Activated CD8-positive, alpha-beta T cell treated with anti-CD3 and anti-CD28 coated beads for 36 hours (primary cell): ENCODE measurements around the gene BMPER. TPM values are rescaled to one million over a fixed set of nuclear protein-coding genes. Genes with fewer than 3 reads are reported as not detected.
A peak's percentile ranks its signal among the peaks of the same experiment; 100 is the strongest.

Source experiments
- ATAC-seq: fragments of 200-7000 bp; cut with Tn5 transposase; one replicate; pipeline ENCODE4 v1.10.0; 2021; ENCODE audit warnings: mild to moderate bottlenecking, moderate library complexity
- CTCF ChIA-PET: fragments of 350-600 bp; sonication (Branson Sonifier 250); formaldehyde crosslinking; loops from one replicate; lab custom pipeline; 2021; ENCODE audit warnings: antibody characterized with exemption; lab: Charles Lee
- POLR2A ChIA-PET: fragments of 350-600 bp; sonication (Branson Sonifier 250); formaldehyde crosslinking; loops from one replicate; lab custom pipeline; 2021; ENCODE audit warnings: antibody characterized with exemption; lab: Charles Lee
- DNase-seq: peaks from one replicate; pipeline ENCODE4 v3.0.0-alpha.2; 2020
- H3K27ac Mint-ChIP-seq: one replicate; pipeline ENCODE4 v1.8.0; 2021; ENCODE audit warnings: mild to moderate bottlenecking, mixed read lengths
- H3K27me3 Mint-ChIP-seq: one replicate; pipeline ENCODE4 v1.8.0; 2021; ENCODE audit warnings: mixed read lengths
- H3K36me3 Mint-ChIP-seq: one replicate; pipeline ENCODE4 v1.8.0; 2021; ENCODE audit warnings: low read depth, mixed read lengths
- H3K4me1 Mint-ChIP-seq: one replicate; pipeline ENCODE4 v1.8.0; 2021; ENCODE audit warnings: low read depth, mixed read lengths
- H3K4me3 Mint-ChIP-seq: one replicate; pipeline ENCODE4 v1.8.0; 2021; ENCODE audit warnings: mild to moderate bottlenecking, moderate library complexity, mixed read lengths
- H3K9me3 Mint-ChIP-seq: one replicate; pipeline ENCODE4 v1.8.0; 2021; ENCODE audit warnings: mixed read lengths
- intact Hi-C: fragments of 100-400 bp; cut with micrococcal nuclease; formaldehyde crosslinking; loops from one replicate; pipeline ENCODE4 v1.10.0; 2022
- total RNA-seq, 2 experiments: library from RNA; stranded (reverse); gene quantifications; one replicate each; pipeline ENCODE4 v1.2.3, GENCODE V29; 2021
- TF ChIP-seq, protein P1 (sequence below): fragments of 200-600 bp; IDR thresholded peaks from one replicate; pipeline ENCODE4 v1.8.0; 2022; ENCODE audit warnings: antibody characterized with exemption, mild to moderate bottlenecking

BMPER gene
- total RNA-seq, 2 experiments from 2014 or later, result not detected

DNA sequence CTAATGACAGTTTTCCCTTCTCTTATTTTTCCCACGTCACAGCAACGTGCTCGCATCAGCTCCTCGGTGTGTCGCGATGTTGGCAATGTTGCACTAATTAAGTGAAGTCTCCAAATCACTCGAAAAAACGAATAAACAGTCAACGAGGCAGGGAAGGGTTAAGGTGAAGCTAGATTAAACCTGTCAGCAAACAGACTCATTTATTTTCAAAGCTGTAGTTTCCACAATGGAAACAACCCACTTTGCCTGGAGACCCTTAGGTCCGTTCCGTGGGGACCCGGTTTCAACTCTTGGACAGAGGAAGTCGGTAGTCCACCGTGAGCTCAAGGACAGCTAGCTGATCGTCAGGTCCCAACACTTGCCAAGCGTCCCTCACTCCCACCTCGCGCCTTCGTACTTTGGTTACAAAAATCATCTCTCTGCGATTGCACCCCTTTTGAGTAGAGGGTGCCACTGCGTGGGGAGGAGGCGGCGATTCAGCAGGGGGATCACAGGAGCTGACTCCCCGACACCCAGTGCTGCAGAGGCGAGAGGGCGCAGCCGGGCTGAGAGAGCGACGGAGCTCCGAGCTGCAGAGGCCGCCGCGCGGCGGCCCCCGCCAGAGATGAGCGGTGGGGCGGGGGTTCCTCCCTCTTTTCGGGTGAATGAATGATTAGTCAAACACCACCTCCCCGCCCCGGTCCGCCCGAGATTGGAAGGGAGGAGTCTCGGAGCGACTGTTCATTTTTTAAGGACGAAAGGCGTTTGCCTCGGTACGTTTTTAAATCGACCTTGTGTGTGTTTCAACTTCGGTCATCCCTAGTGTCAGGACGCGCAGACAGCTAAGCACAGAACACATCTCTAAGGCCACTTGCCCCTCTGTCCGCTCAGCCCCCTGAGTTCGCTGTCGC is 1.3 kb upstream of the BMPER start:
- DNase-seq (peak; percentile 55), ATAC-seq (peak; percentile 75)
- ChIA-PET CTCF (interaction anchor here (0.8 to 2.7 kb wide), 6 partner anchors 9 to 480 kb away, joined by 3 to 20 read pairs (median 4); no protein-coding TSS in a partner anchor), POLR2A (interaction anchor here (0.7 kb wide), 1 partner anchor 344 kb away, joined by 3 read pairs; no protein-coding TSS in a partner anchor)
- peaks cover 56% of the 10 kb centered on the region for H3K27me3 Mint-ChIP-seq
- intact Hi-C loops, result no loop called here
- peaks cover 6% of the 10 kb centered on the region for H3K4me1 Mint-ChIP-seq
- H3K36me3 Mint-ChIP-seq, result no peaks in the 10 kb centered on the region
- no peak overlapping the region for H3K27ac Mint-ChIP-seq
- TF ChIP-seq, protein P1, sequence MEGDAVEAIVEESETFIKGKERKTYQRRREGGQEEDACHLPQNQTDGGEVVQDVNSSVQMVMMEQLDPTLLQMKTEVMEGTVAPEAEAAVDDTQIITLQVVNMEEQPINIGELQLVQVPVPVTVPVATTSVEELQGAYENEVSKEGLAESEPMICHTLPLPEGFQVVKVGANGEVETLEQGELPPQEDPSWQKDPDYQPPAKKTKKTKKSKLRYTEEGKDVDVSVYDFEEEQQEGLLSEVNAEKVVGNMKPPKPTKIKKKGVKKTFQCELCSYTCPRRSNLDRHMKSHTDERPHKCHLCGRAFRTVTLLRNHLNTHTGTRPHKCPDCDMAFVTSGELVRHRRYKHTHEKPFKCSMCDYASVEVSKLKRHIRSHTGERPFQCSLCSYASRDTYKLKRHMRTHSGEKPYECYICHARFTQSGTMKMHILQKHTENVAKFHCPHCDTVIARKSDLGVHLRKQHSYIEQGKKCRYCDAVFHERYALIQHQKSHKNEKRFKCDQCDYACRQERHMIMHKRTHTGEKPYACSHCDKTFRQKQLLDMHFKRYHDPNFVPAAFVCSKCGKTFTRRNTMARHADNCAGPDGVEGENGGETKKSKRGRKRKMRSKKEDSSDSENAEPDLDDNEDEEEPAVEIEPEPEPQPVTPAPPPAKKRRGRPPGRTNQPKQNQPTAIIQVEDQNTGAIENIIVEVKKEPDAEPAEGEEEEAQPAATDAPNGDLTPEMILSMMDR, result no peak
- no peaks in the 10 kb centered on the region for H3K9me3 Mint-ChIP-seq
- peak overlapping the region; percentile 61 for H3K4me3 Mint-ChIP-seq

DNA sequence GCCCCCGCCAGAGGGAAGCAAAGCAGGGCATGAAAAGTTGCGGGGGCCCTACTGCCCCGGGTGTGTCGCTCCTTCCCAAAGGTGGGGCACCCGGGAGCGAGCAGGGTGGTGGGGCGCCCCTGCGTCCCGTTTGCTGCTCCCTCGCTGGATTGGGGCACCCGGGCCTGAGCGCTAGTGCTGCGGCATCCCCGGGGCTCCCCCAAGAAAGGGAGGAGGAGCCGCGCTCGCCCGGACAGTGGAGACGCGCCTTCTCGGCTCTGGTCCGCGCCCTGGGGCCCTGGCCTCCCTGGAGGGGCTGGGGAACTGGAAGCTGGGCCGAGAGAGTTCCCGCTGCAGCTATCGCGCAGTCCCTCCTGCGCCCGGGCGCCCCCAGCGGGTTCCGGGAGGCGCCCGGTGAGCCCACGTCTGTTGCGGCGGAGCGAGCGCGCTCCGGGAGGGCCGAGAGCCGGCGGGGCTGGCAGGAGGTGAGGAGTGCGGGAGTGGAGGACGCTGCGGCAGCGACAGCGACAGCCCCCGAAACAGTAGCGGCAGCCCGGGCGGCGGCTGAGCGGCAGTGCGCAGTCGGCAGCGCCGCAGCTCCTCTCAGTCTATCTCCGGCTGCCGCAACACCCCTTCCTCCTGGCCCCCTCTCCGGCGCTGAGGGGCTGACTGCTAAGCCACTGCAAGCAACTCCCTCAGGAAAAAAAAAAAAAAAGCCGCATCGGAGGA is 504 bp upstream of the BMPER start:
- DNase-seq, result peak; percentile 17
- intact Hi-C loops, result no loop called here
- peak overlapping the region; percentile 61 for H3K4me3 Mint-ChIP-seq
- H3K27ac Mint-ChIP-seq, result no peak overlapping the region
- POLR2A ChIA-PET, result no interaction called here
- H3K9me3 Mint-ChIP-seq, result no peaks in the 10 kb centered on the region
- CTCF ChIA-PET, result interaction anchor here (1.2 to 2.7 kb wide), 5 partner anchors 10 to 481 kb away, joined by 3 to 20 read pairs (median 4); no protein-coding TSS in a partner anchor
- H3K4me1 Mint-ChIP-seq, result peaks cover 6% of the 10 kb centered on the region
- peak; percentile 66 for ATAC-seq
- H3K27me3 Mint-ChIP-seq, result peaks cover 55% of the 10 kb centered on the region
- H3K36me3 Mint-ChIP-seq, result no peaks in the 10 kb centered on the region
- TF ChIP-seq, protein P1, result no peak

DNA sequence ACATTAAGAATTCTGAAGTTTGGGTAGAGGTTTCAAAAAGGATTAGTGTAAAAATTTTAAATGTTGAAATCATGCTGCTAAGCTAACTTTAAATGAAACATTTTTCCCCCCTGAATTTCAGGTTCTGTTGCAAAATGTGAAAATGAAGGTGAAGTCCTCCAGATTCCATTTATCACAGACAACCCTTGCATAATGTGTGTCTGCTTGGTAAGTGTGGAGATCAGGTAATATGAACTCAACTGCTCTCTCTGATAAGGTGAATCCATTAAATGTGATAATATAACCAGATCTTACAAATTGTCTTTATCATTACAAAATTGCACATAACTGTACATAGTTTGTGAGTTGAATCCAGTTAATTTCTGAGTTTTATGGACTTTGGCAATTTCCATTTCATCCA is 1.4 kb downstream of the BMPER start:
- H3K4me1 Mint-ChIP-seq, result peaks cover 6% of the 10 kb centered on the region
- DNase-seq (no peak), ATAC-seq (no peak)
- H3K27me3 Mint-ChIP-seq, result peaks cover 49% of the 10 kb centered on the region
- intact Hi-C loops, result no loop called here
- no peak overlapping the region for H3K27ac Mint-ChIP-seq
- no peaks in the 10 kb centered on the region for H3K9me3 Mint-ChIP-seq
- H3K4me3 Mint-ChIP-seq, result no peak overlapping the region
- ChIA-PET POLR2A (no interaction called here), CTCF (interaction anchor here (1.7 to 1.8 kb wide), 2 partner anchors 26 to 38 kb away, joined by 3 to 9 read pairs; no protein-coding TSS in a partner anchor)
- TF ChIP-seq, protein P1, result no peak
- H3K36me3 Mint-ChIP-seq, result no peaks in the 10 kb centered on the region

DNA sequence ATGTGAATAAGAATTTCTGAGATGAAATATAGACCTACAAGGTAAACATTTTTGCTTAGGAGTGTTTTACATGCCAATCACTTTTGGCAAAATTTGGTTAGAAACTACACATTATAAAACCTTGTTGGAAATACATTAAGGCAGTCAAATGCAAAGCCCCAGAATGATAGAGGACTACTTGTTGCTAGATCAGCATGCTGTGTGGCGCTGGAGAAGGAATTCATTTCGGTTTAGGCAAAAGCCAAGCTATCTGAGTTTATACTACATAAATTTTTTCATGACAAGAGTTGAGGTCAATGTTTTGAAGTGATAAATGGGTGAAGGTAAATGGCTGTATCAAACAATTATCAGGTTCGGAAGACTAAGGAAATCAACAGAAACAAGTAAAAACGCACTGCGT is 2.3 kb downstream of the BMPER start:
- DNase-seq, result no peak
- intact Hi-C loops, result no loop called here
- no peak for ATAC-seq
- peaks cover 6% of the 10 kb centered on the region for H3K4me1 Mint-ChIP-seq
- ChIA-PET CTCF (interaction anchor here (1.8 to 3.8 kb wide), 2 partner anchors 12 to 25 kb away, joined by 9 to 24 read pairs; no protein-coding TSS in a partner anchor), POLR2A (no interaction called here)
- H3K36me3 Mint-ChIP-seq, result no peaks in the 10 kb centered on the region
- peaks cover 43% of the 10 kb centered on the region for H3K27me3 Mint-ChIP-seq
- no peak overlapping the region for H3K4me3 Mint-ChIP-seq
- H3K27ac Mint-ChIP-seq, result no peak overlapping the region
- H3K9me3 Mint-ChIP-seq, result no peaks in the 10 kb centered on the region
- TF ChIP-seq, protein P1, result no peak
